SK-N-SH (cell line): ENCODE data around the gene ZSCAN10.

ENCODE experiments used
- CHD2 ChIP-seq: fragments of 150-350 bp; IDR thresholded peaks from 2 replicates; pipeline ENCODE4 v1.6.1; 2018; ENCODE audit warnings: low read length; ENCODE audit not compliant: partially characterized antibody
- CTCF ChIP-seq: fragments of 200-600 bp; sonication (generic); IDR thresholded peaks from 2 replicates; pipeline ENCODE4 v1.6.1; 2017; ENCODE audit warnings: antibody characterized with exemption, mild to moderate bottlenecking, moderate library complexity
- EP300 ChIP-seq, 2 experiments: IDR thresholded peaks; 2 replicates each; pipeline versions ENCODE4 v1.4.0 to v1.6.1; 2012; ENCODE audit warnings: borderline replicate concordance in 1 of 2, low read depth in 1 of 2, low read length in 1 of 2
- EZH2phosphoT487 ChIP-seq: fragments of 200-600 bp; sonication (generic); IDR thresholded peaks from 2 replicates; pipeline ENCODE4 v1.6.1; 2017; ENCODE audit warnings: low read depth, mixed run types, mild to moderate bottlenecking, antibody characterized with exemption, moderate library complexity, borderline replicate concordance
- FOXM1 ChIP-seq: IDR thresholded peaks from 2 replicates; pipeline ENCODE4 v1.4.0; 2012; ENCODE audit warnings: low read depth, mild to moderate bottlenecking
- RAD21 ChIP-seq: IDR thresholded peaks from 2 replicates; pipeline ENCODE4 v1.6.1; 2012; ENCODE audit warnings: mild to moderate bottlenecking, low read length
- RXRA ChIP-seq: IDR thresholded peaks from 2 replicates; pipeline ENCODE4 v1.4.0; 2012; ENCODE audit warnings: low read depth, mild to moderate bottlenecking, borderline replicate concordance
- SIN3A ChIP-seq: IDR thresholded peaks from 2 replicates; pipeline ENCODE4 v1.6.1; 2012; ENCODE audit warnings: low read depth, mild to moderate bottlenecking, low read length, moderate library complexity, borderline replicate concordance
- TEAD4 ChIP-seq: IDR thresholded peaks from 2 replicates; pipeline ENCODE4 v1.4.0; 2012; ENCODE audit warnings: mild to moderate bottlenecking, borderline replicate concordance; ENCODE audit not compliant: insufficient read depth
- YY1 ChIP-seq: IDR thresholded peaks from 2 replicates; pipeline ENCODE4 v1.4.0; 2012; ENCODE audit warnings: low read depth, mild to moderate bottlenecking
- ZBTB33 ChIP-seq: IDR thresholded peaks from 2 replicates; pipeline ENCODE4 v1.4.0; 2012; ENCODE audit warnings: low read depth, borderline replicate concordance

- TF ChIP-seq ZBTB33 (no peak), CHD2 (no peak), RAD21 (no peak), EZH2phosphoT487 (no peak), SIN3A (no peak), CTCF (no peak), EP300 (IDR thresholded peaks at IDR 0.05; ENCODE audit: borderline replicate concordance in 1 of 2, low read depth in 1 of 2, low read length in 1 of 2) (no peak), YY1 (no peak), RXRA (no peak), FOXM1 (no peak), TEAD4 (no peak)
These were observed 41.6 kb downstream of the ZSCAN10 start for GRCh38 chr16:3057181-3058138.
